ENCODE measurements around the gene SIAE.

Gene SIAE

DNA sequence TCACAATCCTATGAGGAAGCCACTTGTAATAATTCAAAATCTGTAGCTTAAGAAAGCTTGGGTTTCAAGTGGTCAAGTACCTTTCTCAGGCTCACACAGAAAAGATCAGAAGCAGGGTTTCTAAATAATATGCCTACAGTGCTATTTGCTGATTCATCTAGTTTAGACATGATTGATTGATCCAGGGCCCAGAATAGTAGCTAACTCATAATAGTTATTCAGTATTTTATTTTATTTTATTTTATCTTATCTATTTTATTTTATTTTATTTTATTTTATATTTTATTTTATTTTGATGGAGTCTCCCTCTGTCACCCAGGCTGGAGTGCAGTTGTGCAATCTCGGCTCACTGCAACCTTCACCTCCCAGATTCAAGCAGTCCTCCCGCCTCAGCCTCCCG, 78.2 kb downstream of the SIAE start:
- no peak for DNase-seq (ENCODE audit: extremely low spot score)
- TF ChIP-seq, protein P1, sequence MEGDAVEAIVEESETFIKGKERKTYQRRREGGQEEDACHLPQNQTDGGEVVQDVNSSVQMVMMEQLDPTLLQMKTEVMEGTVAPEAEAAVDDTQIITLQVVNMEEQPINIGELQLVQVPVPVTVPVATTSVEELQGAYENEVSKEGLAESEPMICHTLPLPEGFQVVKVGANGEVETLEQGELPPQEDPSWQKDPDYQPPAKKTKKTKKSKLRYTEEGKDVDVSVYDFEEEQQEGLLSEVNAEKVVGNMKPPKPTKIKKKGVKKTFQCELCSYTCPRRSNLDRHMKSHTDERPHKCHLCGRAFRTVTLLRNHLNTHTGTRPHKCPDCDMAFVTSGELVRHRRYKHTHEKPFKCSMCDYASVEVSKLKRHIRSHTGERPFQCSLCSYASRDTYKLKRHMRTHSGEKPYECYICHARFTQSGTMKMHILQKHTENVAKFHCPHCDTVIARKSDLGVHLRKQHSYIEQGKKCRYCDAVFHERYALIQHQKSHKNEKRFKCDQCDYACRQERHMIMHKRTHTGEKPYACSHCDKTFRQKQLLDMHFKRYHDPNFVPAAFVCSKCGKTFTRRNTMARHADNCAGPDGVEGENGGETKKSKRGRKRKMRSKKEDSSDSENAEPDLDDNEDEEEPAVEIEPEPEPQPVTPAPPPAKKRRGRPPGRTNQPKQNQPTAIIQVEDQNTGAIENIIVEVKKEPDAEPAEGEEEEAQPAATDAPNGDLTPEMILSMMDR (IDR thresholded peaks at IDR 0.05; ENCODE audit: control extremely low read depth, extremely low read depth, low read depth, missing control alignments), result no peak
- POLR2A ChIA-PET, result no interaction called here
- CTCF ChIA-PET, result interaction anchor here (1.3 to 1.4 kb wide), 2 partner anchors 9 to 10 kb away, joined by 4 to 5 read pairs; no protein-coding TSS in a partner anchor

DNA sequence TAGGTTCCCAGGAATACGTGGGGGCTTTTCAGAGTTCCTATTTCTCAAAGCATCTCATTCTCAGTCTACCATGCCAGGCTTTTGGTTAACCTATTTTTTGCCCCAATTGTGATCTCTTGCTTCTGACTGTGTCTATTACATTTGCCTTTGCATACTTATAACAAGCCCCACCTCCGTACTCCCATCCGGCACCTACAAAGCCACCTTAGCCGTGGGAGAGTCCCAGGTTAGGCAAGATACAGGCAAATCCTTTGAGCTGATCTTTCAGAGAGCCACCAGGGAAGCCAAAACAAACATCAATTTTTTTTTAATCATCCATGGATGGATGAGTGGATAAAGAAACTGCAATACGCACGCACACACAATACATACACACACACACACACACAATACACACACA, 80.9 kb downstream of the SIAE start:
- no peak for DNase-seq (ENCODE audit: extremely low spot score)
- CTCF ChIA-PET, result interaction anchor here (1.3 kb wide), 2 partner anchors 9 to 177 kb away, joined by 3 to 5 read pairs; no protein-coding TSS in a partner anchor
- POLR2A ChIA-PET, result no interaction called here
- TF ChIP-seq, protein P1 (IDR thresholded peaks at IDR 0.05; ENCODE audit: control extremely low read depth, extremely low read depth, low read depth, missing control alignments), result no peak

DNA sequence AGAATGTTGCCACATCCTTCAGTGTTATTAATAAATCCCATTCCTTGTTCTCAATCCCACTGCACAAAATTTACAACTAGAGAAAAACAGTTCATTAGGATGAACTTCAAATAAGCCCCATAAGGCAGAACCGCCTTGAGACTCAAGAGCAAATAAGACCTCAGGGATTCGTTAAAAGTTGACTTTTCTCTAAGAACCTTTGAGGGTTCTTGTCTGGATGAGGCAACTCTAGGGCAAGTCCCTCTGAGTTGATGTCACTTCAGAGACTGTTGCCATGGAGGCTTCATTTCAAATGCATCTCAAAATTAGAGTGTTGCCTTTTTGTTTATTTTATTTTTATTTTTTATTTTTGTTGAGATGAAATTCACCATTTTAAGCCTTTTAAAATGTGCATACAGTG, 82.1 kb downstream of the SIAE start:
- TF ChIP-seq, protein P1 (IDR thresholded peaks at IDR 0.05; ENCODE audit: control extremely low read depth, extremely low read depth, low read depth, missing control alignments), result no peak
- POLR2A ChIA-PET, result no interaction called here

DNA sequence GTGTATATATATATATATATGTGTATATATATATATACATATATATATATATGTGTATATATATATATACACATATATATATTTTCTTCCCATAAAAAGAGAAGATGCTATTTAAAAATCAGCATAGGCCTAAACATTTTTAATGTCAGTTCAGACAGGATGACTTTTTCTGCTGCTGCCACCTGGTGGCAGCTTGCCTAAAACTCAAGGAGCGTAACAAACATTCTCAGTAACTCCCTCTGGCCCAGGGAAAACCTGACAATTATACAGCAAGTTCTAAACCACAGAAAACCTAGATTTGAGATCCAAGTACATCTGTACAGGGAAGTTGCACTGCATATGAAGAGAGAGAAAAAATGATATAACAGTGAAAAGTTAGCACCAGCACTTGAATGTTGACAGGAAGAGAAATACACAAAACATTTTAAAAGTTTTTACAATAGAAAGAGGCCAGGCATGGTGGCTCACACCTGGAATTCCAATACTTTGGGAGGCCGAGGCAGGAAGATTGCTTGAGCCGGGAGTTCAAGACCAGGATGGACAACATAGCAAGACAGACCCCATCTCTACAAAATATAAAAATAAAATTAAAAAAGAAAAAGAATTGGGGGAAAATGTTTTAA, 87.2 kb downstream of the SIAE start:
- TF ChIP-seq, protein P1 (IDR thresholded peaks at IDR 0.05; ENCODE audit: control extremely low read depth, extremely low read depth, low read depth, missing control alignments), result peak; percentile 79
- ChIA-PET POLR2A (no interaction called here), CTCF (interaction anchor here (1.0 to 2.9 kb wide), 10 partner anchors 9 to 517 kb away, joined by 3 to 20 read pairs (median 10); no protein-coding TSS in a partner anchor)
- DNase-seq (ENCODE audit: extremely low spot score), result peak; percentile 28

More for the DNA sequence above, 82.1 kb downstream of the SIAE start:
- DNase-seq (ENCODE audit: extremely low spot score), result no peak
- CTCF ChIA-PET, result no interaction called here

DNA sequence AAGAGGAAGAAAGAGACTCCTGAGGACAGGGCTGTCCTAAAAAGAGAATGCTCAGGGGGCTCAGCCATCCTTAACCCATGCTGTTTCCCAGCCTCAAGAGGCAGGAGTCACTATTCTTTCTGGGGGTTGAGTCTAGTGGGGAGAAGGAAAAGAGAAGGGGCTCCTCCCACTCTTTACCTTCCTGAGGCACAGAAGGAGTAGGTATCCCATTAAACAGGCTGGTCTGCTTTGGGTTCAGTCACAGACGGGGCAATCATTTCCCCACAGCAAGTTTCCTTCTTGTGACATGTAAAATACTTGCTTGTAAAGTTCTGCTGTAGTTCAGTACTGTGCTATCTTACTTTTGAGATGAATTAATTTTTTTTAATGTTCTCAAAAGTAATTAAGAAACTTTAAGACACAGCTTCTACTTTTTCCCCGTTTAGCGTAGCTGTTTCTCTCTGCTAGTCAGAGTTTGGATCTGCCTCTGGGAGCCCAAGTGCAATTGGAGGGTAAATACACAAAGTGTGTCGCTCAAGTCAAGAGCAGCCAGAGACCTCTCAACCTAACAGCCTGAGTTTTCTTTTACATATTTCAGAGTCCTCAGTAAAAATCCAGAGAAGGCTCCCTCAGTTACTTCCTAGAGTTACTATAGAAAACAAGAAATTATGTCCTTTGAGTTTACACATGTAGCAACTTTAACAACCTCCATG, 88.7 kb downstream of the SIAE start:
- CTCF ChIA-PET, result interaction anchor here (1.0 to 2.9 kb wide), 14 partner anchors 8 to 515 kb away, joined by 3 to 20 read pairs (median 8); no protein-coding TSS in a partner anchor
- DNase-seq (ENCODE audit: extremely low spot score), result no peak
- TF ChIP-seq, protein P1 (IDR thresholded peaks at IDR 0.05; ENCODE audit: control extremely low read depth, extremely low read depth, low read depth, missing control alignments), result no peak
- POLR2A ChIA-PET, result no interaction called here

DNA sequence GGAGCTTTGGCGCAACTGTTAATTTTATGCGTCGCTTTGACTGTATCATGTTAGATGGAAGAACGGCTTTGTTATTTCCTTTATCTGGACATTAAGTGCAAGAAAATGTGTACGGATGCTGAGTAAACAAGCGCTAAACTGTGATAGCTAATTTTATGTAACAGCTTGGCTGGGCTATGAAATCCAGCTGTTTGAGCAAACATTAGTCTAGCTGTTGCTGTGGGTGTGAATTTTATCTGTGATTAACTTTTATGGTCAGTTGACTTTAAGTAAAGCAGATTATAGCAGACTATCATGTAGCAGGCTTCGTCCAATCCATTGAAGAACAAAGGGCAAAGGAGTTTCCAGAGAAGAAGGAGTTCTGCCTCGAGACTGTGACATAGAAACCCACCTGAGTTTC, 89.8 kb downstream of the SIAE start:
- ChIA-PET POLR2A (interaction anchor here (0.7 kb wide), 1 partner anchor 27 kb away, joined by 3 read pairs; no protein-coding TSS in a partner anchor), CTCF (interaction anchor here (0.6 to 2.9 kb wide), 10 partner anchors 9 to 1003 kb away, joined by 3 to 20 read pairs (median 8); no protein-coding TSS in a partner anchor)
- TF ChIP-seq, protein P1 (IDR thresholded peaks at IDR 0.05; ENCODE audit: control extremely low read depth, extremely low read depth, low read depth, missing control alignments), result no peak
- no peak for DNase-seq (ENCODE audit: extremely low spot score)

Data from GM10248 (cell line).